Stimulated activated CD4-positive, alpha-beta T cell treated with anti-CD3 and anti-CD28 coated beads, Interleukin-15, amount 100 ng/mL, for 1 hour (primary cell): ENCODE results near the gene EPB41.

ENCODE experiments used
- DNase-seq, 2 donors: peaks; one replicate each; pipeline ENCODE4 v3.0.0-alpha.2; 2020; ENCODE audit warnings: low read depth in 1 of 2, low spot score in 1 of 2

EPB41 gene

GRCh38 chr1:29162025-29162424 is 247.7 kb downstream of the EPB41 start:
- DNase-seq, result no peak

GRCh38 chr1:29162476-29163138 is 248.2 kb downstream of the EPB41 start:
- no peak for DNase-seq

DNA sequence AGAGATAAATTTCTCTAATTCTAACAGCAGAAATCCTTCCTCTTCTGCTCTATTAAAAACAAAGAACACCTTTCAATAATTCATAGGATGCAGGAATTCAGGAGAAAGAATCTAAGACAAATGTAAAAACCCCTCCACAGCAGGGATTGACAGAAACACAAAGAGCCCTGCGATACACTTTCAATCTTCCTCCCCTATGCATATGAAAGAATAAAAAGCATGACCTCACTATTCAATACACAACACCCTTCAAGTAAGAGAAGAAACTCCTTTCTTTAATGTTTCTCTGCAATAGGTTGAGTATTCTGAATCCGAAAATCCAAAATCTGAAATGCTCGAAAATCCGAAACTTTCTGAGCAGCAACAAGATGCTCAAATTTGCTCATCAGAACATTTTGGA is 250.2 kb downstream of the EPB41 start:
- DNase-seq, result no peak

DNA sequence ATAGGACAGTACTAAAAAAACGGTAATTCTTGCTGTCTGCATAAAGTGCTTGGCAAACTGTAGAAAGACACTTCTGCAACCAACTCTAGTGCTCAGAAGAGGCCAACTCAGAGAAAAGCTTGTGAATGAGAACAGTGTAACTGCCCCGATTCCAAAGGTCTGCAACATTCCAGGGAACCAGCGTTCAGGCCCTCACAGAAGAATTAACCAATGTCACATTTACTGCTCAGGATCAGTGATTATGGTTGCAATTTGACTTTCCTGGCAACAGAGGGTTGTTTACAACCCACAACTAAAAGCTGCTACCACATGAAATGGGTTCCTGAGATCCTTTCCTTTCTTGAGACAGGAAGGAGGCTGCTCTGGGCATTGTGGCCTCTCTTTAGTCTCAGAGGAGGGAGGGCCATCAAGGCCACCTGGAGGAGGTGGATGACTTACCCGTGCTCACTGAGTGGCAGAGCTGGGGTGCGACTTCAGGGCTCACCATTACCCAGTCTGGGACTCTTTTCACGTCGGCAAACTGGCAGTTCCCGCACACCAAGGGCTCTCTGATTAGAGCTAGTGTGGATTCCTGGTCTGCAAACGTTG is 252.0 kb downstream of the EPB41 start:
- no peak for DNase-seq

- no peak for DNase-seq
Measured at GRCh38 chr1:29167904-29168303, 253.5 kb downstream of the EPB41 start.
